Femur (tissue), 1 donor: ENCODE results near the gene TLE1.
"Not testable (repeated sequence)": the region's sequence is repeated elsewhere in the genome, so short reads cannot be mapped to it uniquely, and the experiment has no call there.

Experiments
- DNase-seq: peaks from one replicate; pipeline ENCODE4 v3.0.0-alpha.2; 2017

Gene TLE1

GRCh38 chr9:81652058-81652687 is 37.2 kb downstream of the TLE1 start:
- DNase-seq = no peak

GRCh38 chr9:81650586-81651515 is 38.5 kb downstream of the TLE1 start:
- no peak for DNase-seq

- DNase-seq = no peak
Measured at GRCh38 chr9:81649475-81650240, 39.7 kb downstream of the TLE1 start.

GRCh38 chr9:81648891-81649290 is 40.5 kb downstream of the TLE1 start:
- DNase-seq = no peak

- no peak for DNase-seq
Measured at GRCh38 chr9:81646337-81646736, 43.0 kb downstream of the TLE1 start.

GRCh38 chr9:81644513-81644912 is 44.8 kb downstream of the TLE1 start:
- DNase-seq = not testable (repeated sequence)

GRCh38 chr9:81637276-81637675 is 52.1 kb downstream of the TLE1 start:
- no peak for DNase-seq

GRCh38 chr9:81636255-81636599 is 53.1 kb downstream of the TLE1 start:
- DNase-seq = no peak

GRCh38 chr9:81635521-81636254 is 53.7 kb downstream of the TLE1 start:
- no peak for DNase-seq

GRCh38 chr9:81634915-81635516 is 54.3 kb downstream of the TLE1 start:
- no peak for DNase-seq

- DNase-seq = no peak
Measured at GRCh38 chr9:81633952-81634854, 55.1 kb downstream of the TLE1 start.

- DNase-seq = no peak
Measured at GRCh38 chr9:81632599-81632998, 56.7 kb downstream of the TLE1 start.

- no peak for DNase-seq
Measured at GRCh38 chr9:81631218-81631745, 58.1 kb downstream of the TLE1 start.

- no peak for DNase-seq
Measured at GRCh38 chr9:81629440-81629839, 59.9 kb downstream of the TLE1 start.

GRCh38 chr9:81628897-81629296 is 60.5 kb downstream of the TLE1 start:
- DNase-seq = no peak

GRCh38 chr9:81627481-81627880 is 61.9 kb downstream of the TLE1 start:
- DNase-seq = no peak

GRCh38 chr9:81626511-81626910 is 62.8 kb downstream of the TLE1 start:
- no peak for DNase-seq

GRCh38 chr9:81625969-81626368 is 63.4 kb downstream of the TLE1 start:
- no peak for DNase-seq

- no peak for DNase-seq
Measured at GRCh38 chr9:81623778-81624177, 65.6 kb downstream of the TLE1 start.

- no peak for DNase-seq
Measured at GRCh38 chr9:81622471-81623255, 66.7 kb downstream of the TLE1 start.
